GM18868 (cell line): ENCODE measurements around the gene ISCU.
A peak's percentile ranks its signal among the peaks of the same experiment; 100 is the strongest.
"Not testable (repeated sequence)": the region's sequence is repeated elsewhere in the genome, so short reads cannot be mapped to it uniquely, and the experiment has no call there.

Source experiments
- ATAC-seq: cut with Tn5 transposase; IDR thresholded peaks from one replicate; pipeline ENCODE4 v1.9.1; 2021; ENCODE audit warnings: mild to moderate bottlenecking, moderate library complexity; ENCODE audit not compliant: unreplicated experiment

The ISCU gene

GRCh38 chr12:108542320-108542719 is 20.1 kb upstream of the ISCU start:
- ATAC-seq: no peak

DNA sequence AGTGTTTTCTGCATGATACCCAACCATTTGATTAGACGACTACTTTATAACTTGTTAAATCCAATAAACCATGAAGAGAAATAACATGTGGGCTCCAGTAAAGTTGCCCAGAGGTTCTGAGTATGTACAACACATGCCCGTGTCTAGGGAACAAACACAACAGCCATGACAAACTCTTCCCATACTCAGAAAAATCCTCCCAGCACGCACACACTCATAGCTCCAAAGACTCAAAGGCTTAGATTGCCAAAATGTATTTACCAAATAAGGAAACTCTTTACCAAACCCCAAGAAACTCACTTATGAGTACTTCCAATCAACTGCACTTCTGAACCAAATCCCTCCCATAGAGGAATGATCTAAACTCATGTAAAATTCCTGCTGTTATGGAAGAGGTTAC is 18.7 kb upstream of the ISCU start:
- ATAC-seq: no peak

GRCh38 chr12:108547686-108548085 is 14.7 kb upstream of the ISCU start:
- ATAC-seq: no peak

DNA sequence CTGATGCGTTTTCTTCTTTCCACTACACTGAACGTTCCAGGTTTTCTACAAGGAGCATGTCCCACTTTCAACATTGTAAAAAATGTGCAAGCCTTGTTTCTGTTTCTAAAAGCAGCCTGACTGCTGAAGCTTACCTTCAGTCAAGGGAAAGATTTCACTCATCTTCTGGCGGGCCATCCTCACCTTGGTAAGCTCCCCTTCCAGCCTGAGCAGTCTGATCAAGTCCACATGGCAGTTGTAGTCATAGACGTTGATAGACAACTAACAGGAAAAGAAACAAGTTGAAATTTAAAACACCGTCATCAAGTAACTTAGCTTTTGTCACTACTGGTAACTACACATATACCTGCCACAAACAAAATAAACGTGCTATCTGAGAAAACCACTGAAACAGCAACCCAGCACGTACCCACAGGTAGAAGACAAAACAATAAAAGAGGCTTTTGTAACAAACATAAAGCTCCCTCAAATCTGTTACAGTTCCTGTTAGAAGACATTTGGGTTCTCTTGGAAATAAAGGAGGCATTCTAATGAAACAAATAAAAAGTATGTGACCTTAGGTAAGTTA is 13.4 kb upstream of the ISCU start:
- peak; percentile 56 for ATAC-seq

GRCh38 chr12:108551535-108551934 is 10.9 kb upstream of the ISCU start:
- ATAC-seq: no peak

DNA sequence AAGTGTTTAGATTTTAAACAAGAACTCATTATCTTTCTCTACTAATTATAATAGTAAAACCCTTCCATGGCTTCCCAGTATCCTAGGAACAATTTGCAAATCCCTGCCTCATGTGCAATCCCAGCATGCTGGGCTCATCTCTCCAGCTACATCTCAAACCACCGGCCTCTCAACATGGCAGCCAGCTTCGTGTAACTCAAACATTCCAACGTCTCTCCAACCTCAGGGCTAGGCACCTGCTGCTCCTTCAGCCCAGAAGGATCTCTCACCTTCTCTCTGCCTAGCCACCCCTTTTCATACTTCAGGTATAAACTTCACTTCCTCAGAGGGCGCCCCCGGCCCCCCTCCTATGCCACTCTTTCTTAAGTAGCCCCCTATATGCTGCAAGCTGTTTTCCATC is 8.6 kb upstream of the ISCU start:
- ATAC-seq: no peak

DNA sequence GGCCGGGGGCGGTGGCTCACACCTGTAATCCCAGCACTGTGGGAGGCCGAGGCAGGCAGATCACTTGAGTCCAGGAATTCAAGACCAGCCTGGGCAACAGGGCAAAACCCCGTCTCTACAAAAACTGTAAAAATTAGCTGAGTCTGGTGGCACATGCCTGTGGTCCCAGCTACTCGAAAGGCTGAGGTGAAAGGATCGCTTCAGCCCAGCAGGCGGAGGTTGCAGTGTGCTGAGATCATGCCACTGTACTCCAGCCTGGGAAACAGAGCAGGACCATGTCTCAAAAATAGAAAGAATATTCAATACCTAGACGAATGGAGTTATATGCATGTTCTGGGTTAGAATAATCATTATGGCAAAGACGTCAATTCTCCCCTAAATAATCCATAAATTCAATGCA is 7.0 kb upstream of the ISCU start:
- ATAC-seq: not testable (repeated sequence)

DNA sequence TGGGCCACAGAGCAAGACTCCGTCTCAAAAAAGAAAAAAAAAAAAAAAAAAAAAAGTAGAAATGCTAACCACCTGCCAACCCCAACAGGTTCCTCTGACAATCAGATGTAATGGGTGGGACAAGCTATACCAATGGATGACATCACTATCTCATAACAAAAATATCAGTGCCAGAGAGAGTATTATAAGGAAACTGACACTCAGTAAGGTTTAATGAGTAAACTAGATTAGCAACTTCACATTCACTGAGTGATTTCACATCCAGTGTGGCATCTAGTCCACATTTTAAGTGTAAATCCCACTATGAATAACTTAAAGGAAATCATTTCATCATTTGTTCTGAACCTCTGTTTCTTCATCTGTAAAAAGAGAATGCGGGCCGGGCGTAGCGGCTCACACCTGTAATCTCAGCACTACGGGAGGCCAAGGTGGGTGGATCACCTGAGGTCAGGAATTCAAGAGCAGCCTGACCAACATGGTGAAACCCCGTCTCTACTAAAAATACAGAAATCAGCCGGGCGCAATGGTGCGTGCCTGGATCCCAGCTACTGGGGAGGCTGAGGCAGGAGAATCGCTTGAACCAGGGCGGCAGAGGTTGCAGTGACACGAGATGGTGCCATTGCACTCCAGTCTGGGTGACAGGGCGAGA is 3.3 kb upstream of the ISCU start:
- ATAC-seq: no peak

- ATAC-seq: no peak
Measured at GRCh38 chr12:108559748-108560147, 2.6 kb upstream of the ISCU start.

GRCh38 chr12:108560321-108560721 is 2.1 kb upstream of the ISCU start:
- ATAC-seq: no peak

DNA sequence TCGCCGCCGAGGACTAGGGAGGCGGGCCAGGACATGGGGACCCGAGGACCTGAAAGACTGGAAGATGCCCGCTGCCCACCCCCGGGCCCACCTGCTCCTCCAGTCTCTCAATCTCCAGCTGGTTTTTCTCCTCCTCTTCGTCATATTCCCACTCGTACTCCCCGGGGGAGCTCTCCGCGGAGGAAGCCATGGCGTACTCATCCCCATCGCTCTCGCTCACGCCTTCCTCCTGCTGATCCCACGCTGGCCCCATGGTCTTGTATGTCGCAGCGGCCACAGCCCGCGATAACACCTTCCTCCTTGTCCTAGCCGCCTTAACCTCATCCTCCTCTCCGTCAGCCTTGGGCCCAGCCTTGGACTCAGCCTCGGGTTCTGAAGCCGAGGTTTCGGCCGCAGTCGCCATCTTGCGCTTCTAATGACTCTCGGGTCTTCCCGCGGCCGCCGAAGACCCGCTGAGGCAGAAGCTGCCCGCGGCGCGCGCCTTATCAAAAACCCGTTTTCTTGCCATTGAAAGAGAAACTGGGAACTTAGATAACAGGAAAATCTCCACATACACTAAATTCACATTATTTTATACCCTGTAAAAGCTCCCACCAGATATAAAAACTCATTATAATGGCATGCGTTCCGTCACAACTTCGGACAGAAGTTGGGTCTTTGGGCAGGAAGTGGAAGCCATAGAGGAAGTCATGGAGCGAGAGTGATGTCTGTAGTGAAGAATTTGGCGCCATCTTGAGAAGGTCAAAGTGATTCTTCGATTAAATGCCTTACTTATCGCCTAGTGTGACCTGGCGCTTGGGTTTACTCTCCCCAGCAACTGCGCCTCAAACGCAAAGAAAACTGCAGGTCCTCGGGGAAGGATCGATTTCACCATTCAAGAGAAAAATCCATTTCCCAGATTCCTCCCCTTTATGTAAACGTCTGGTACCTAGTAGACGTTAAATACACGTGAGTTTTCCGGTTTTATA is 1.4 kb upstream of the ISCU start, which contains the start of gene SART3:
Gene SART3 (minus strand): TSS at position 422 of the 968 bp plus-strand sequence. CDS start 19 bp downstream, at position 403.
- peak; percentile 38 for ATAC-seq

DNA sequence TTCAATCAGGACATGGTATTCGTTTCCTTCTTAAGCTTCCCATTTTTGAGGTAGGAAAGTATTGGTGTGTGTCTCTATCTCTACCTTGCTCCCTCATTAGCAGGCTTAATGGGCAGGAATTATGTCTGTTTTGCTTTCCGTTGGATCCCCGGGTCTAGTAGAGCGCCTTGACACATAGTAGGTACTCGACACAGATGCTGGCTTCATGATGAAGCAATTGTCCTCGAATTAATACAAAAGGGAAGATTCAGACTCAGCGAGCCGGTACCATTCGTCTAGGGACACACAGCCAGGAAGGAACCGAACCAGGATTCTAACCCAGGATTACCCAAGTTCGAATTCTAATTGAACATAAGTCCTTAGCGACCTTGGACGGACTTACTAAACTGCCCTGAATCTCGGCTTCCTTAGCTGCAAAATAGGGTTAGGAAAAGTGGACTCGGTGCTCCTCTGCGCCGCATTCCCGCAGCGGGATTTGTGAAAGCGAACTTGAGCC is 496 bp upstream of the ISCU start:
- ATAC-seq: no peak

- ATAC-seq: peak; percentile 45
Measured at GRCh38 chr12:108563136-108563803, 874 bp downstream of the ISCU start.

- ATAC-seq: no peak
Measured at GRCh38 chr12:108563804-108564151, 1.4 kb downstream of the ISCU start.

GRCh38 chr12:108564724-108565123 is 2.3 kb downstream of the ISCU start:
- ATAC-seq: no peak

DNA sequence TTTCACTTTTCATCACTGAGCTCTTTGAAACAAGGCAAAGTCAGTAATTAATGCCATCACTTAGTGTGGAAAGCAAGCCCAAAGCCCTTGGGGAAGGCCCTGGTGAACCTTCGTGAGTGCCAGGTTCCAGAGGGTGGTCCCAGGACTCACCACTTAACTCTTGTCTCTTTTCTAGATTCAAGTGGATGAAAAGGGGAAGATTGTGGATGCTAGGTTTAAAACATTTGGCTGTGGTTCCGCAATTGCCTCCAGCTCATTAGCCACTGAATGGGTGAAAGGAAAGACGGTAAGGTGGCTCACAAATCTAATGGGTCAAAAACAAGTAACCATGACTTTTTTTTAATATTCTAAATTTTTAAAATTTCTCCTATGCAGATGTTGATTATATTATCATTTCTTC is 2.8 kb downstream of the ISCU start:
- ATAC-seq: no peak

DNA sequence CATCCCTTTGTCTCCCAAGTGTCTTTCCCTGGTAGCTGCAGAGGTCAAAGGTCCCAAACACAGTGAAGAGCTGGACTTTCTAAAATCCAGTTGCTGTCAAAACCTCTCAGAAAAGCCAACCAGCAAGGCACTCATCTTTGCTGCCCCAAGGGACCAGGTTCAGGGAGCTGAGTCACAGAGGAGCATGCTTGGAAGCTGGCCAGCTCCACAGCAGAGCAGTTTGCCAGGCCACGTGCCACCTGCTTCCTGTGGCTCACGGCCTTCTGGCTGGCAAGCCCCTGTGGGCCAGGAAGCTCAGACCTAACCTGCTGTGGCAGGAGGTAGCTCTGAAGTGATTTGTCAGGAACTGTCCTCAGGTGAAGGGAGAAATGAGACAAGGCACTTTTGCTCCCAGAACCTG is 3.6 kb downstream of the ISCU start:
- no peak for ATAC-seq

GRCh38 chr12:108566452-108566851 is 4.1 kb downstream of the ISCU start:
- no peak for ATAC-seq

- no peak for ATAC-seq
Measured at GRCh38 chr12:108567406-108568337, 5.3 kb downstream of the ISCU start.
